ENCODE measurements around the gene NECAB2.

GRCh38 chr16:84009282-84009681 is 41.2 kb downstream of the NECAB2 start:
- TF ChIP-seq EZH2 (IDR thresholded peaks at IDR 0.05; ENCODE audit: borderline replicate concordance, low read depth, low read length, severe bottlenecking): no peak
- TF ChIP-seq CTCF (IDR thresholded peaks at IDR 0.05; ENCODE audit: borderline replicate concordance, extremely low read depth, low read length, poor library complexity, severe bottlenecking): no peak
